Nephron (organoid): ENCODE data around the gene AVP.

ENCODE experiments used
- H3K27ac Mint-ChIP-seq, 3 experiments: 2 replicates each; pipeline ENCODE4 v1.8.0; 2020; ENCODE audit warnings: mixed read lengths in 3 of 3, mild to moderate bottlenecking in 2 of 3, moderate library complexity in 1 of 3
- H3K27me3 Mint-ChIP-seq: 2 replicates; pipeline ENCODE4 v1.8.0; 2021; ENCODE audit warnings: low read depth, mild to moderate bottlenecking, moderate library complexity, mixed read lengths
- H3K36me3 Mint-ChIP-seq: 2 replicates; pipeline ENCODE4 v1.8.0; 2020; ENCODE audit warnings: low read depth, mixed read lengths
- H3K4me1 Mint-ChIP-seq: 2 replicates; pipeline ENCODE4 v1.8.0; 2020; ENCODE audit warnings: mixed read lengths
- H3K4me3 Mint-ChIP-seq, 3 experiments: 2 replicates each; pipeline ENCODE4 v1.8.0; 2020; ENCODE audit warnings: mild to moderate bottlenecking in 3 of 3, mixed read lengths in 3 of 3, moderate library complexity in 2 of 3
- H3K9me3 Mint-ChIP-seq: 2 replicates; pipeline ENCODE4 v1.8.0; 2020; ENCODE audit warnings: mixed read lengths
- TF ChIP-seq, protein P1 (sequence below), 3 experiments: fragments of 200-600 bp; sonication (generic); IDR thresholded peaks; one replicate each; pipeline ENCODE4 v1.5.0; 2021; ENCODE audit warnings: antibody characterized with exemption in 3 of 3; ENCODE audit not compliant: unreplicated experiment in 3 of 3

The AVP gene, protein sequence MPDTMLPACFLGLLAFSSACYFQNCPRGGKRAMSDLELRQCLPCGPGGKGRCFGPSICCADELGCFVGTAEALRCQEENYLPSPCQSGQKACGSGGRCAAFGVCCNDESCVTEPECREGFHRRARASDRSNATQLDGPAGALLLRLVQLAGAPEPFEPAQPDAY

DNA sequence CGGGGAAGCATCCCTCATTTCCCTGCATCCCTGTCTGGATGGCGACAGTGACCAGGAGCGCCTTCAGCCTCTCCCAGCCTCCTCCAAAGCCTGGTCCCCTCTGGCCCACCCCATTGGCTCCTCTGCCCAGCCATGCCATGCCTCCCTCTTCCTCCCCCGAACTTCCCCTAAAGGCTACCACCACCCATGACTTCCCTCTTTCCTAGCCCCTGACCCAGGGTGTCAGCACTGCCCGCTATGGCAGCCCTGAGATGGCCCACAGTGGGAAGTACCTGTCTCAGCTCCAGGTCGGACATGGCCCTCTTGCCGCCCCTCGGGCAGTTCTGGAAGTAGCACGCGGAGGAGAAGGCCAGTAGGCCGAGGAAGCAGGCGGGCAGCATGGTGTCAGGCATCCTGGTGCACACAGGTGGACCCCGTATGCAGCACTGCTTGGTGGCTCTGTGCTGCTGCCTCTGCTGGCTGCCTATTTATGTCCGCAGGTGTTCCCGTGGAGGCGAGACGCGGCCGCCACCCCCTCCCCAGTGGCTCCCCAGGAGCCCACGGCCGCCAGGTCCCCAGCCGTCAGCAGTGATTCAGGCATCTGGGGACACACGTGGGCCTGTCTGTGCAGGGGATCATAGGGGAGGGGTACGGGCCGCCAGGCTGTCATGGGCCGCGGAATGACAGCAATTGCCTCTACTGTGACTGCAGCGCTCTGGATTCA lies at the start of gene AVP:
Gene AVP, minus strand, starts transcription at position 442 of the 703 bp plus-strand sequence. Its CDS starts 50 bp downstream, at position 392.
- no peaks in the 10 kb centered on the region for H3K36me3 Mint-ChIP-seq

DNA sequence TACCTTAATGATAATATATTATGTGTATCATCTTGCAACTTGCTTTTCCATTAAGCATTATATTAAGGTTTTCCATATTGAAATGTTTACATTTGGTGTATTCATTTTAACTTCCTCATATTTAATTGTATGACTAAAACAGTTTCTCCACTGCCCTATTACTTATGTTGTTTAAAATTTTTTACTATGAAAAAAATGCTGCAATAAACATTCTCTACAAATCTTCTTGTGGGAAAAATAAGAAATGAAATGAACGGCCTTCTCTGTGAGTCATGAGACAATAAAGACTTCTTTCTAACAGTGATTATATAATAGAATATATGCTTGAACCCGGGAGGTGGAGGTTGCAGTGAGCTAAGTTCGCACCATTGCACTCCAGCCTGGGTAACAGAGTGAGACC lies 49.6 kb upstream of the AVP start:
- TF ChIP-seq, protein P1, sequence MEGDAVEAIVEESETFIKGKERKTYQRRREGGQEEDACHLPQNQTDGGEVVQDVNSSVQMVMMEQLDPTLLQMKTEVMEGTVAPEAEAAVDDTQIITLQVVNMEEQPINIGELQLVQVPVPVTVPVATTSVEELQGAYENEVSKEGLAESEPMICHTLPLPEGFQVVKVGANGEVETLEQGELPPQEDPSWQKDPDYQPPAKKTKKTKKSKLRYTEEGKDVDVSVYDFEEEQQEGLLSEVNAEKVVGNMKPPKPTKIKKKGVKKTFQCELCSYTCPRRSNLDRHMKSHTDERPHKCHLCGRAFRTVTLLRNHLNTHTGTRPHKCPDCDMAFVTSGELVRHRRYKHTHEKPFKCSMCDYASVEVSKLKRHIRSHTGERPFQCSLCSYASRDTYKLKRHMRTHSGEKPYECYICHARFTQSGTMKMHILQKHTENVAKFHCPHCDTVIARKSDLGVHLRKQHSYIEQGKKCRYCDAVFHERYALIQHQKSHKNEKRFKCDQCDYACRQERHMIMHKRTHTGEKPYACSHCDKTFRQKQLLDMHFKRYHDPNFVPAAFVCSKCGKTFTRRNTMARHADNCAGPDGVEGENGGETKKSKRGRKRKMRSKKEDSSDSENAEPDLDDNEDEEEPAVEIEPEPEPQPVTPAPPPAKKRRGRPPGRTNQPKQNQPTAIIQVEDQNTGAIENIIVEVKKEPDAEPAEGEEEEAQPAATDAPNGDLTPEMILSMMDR (IDR thresholded peaks at IDR 0.05; ENCODE audit: unreplicated experiment in 3 of 3) = no peak
- no peak overlapping the region for H3K4me3 Mint-ChIP-seq
- H3K36me3 Mint-ChIP-seq = peaks cover 23% of the 10 kb centered on the region
- H3K4me1 Mint-ChIP-seq = no peaks in the 10 kb centered on the region
- H3K27me3 Mint-ChIP-seq = no peaks in the 10 kb centered on the region
- peaks cover 4% of the 10 kb centered on the region for H3K9me3 Mint-ChIP-seq
- no peak overlapping the region for H3K27ac Mint-ChIP-seq

More for the DNA sequence above, at the start of gene AVP:
- no peaks in the 10 kb centered on the region for H3K4me1 Mint-ChIP-seq
- peaks cover 67% of the 10 kb centered on the region for H3K27me3 Mint-ChIP-seq
- H3K9me3 Mint-ChIP-seq = no peaks in the 10 kb centered on the region
- H3K4me3 Mint-ChIP-seq = peak within 1 kb of the TSS; percentile 19 to 74 (median 43)
- H3K27ac Mint-ChIP-seq = no peak within 1 kb of the TSS
- TF ChIP-seq, protein P1 (IDR thresholded peaks at IDR 0.05; ENCODE audit: unreplicated experiment in 3 of 3) = no peak

DNA sequence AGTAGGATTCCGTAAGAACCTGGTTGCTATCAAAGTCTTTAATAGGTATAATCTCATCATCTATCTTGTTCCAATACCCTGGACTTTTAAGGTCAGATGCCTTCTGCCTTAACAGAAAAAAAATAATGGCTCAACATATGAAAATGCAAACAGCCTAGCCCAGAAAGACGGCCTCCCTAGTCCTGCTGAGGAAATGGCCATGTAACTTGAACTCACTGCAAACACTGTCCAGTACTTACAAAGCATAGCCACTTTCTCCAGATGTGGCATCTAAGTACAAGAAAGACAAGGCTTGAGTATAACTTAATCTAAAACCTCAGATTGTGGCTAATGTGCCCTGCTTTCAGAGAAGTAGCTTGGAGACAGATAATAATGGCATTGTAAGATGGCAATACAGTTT lies 48.6 kb upstream of the AVP start:
- TF ChIP-seq, protein P1 (IDR thresholded peaks at IDR 0.05; ENCODE audit: unreplicated experiment in 3 of 3) = no peak
- Mint-ChIP-seq H3K4me3 (no peak overlapping the region), H3K36me3 (peaks cover 19% of the 10 kb centered on the region), H3K27me3 (no peaks in the 10 kb centered on the region), H3K4me1 (no peaks in the 10 kb centered on the region), H3K9me3 (peaks cover 7% of the 10 kb centered on the region), H3K27ac (no peak overlapping the region)

DNA sequence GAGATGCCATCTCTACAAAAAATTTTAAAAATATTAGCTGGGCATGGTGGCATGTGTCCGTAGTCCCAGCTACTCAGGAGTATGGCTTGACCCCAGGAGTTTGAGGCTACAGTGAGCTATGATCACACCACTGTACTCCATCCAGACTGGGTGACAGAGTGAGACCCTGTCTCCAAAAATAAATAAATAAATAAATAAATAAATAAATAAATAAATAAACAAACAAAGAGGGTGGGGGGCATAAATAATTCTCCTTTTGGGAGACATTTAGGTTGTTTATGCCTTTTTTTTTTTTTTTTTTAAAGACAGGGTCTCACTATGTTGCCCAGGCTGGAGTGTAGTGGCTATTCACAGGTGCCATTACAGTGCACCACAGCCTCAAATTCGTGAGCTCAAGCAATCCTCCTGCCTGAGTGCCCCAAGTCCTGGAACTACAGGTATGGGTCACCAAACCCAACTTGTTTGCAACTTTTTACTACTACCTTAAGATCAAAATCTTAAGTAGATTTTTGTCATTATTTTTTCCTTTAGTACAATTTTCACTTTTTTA lies 45.6 kb upstream of the AVP start:
- TF ChIP-seq, protein P1 (IDR thresholded peaks at IDR 0.05; ENCODE audit: unreplicated experiment in 3 of 3) = no peak

DNA sequence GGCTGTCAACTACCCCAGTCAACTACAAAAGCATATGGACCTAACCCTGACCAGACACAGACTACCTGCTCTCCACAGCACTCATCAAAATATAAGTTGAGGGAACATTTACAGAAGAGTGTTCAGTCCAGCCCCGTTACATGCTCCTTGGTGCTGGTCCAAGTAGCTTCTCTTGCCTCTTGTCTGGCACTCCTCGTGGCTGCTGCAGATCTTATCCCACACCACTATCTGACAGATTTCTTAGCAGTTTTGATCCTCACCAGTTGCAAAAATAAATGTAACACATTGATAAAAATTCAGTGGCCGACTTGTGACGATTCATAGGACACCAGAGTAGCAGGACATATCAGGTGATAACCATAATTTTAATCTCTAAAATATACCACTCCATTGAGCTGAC lies 44.6 kb upstream of the AVP start:
- Mint-ChIP-seq H3K27ac (no peak overlapping the region), H3K9me3 (peaks cover 16% of the 10 kb centered on the region), H3K4me1 (no peaks in the 10 kb centered on the region), H3K4me3 (no peak overlapping the region), H3K27me3 (no peaks in the 10 kb centered on the region), H3K36me3 (peaks cover 37% of the 10 kb centered on the region)
- TF ChIP-seq, protein P1 (IDR thresholded peaks at IDR 0.05; ENCODE audit: unreplicated experiment in 3 of 3) = no peak

More for the DNA sequence above, 45.6 kb upstream of the AVP start:
- Mint-ChIP-seq H3K36me3 (peaks cover 28% of the 10 kb centered on the region), H3K4me1 (no peaks in the 10 kb centered on the region), H3K27ac (no peak overlapping the region), H3K4me3 (no peak overlapping the region), H3K27me3 (no peaks in the 10 kb centered on the region), H3K9me3 (peaks cover 13% of the 10 kb centered on the region)
